ENCODE measurements around the gene PRELP.

DNA sequence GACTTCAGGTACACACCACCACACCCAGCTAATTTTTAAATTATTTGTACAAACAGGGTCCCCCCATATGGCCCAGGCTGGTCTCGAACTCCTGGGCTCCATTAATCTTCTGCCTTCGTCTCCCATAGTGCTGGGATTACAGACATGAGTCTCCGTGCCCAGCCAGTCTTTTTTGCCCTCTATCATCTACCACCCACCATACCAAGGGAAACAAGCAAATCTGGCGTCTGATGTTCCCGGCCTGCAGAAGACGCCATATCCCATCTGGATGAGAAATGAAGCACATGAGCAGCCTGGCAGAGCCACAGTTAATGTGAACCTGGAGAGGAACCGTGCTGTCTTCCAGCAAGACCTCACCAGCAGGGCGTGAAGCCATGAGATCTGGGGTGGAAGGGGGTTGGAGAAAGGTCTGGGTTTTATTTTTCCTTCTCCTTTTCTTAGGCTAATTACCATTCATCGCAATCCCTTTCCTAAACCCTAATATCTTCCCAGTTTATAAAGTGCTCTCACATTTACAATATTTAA lies 1.8 kb upstream of the PRELP start:
- TF ChIP-seq, protein P1, sequence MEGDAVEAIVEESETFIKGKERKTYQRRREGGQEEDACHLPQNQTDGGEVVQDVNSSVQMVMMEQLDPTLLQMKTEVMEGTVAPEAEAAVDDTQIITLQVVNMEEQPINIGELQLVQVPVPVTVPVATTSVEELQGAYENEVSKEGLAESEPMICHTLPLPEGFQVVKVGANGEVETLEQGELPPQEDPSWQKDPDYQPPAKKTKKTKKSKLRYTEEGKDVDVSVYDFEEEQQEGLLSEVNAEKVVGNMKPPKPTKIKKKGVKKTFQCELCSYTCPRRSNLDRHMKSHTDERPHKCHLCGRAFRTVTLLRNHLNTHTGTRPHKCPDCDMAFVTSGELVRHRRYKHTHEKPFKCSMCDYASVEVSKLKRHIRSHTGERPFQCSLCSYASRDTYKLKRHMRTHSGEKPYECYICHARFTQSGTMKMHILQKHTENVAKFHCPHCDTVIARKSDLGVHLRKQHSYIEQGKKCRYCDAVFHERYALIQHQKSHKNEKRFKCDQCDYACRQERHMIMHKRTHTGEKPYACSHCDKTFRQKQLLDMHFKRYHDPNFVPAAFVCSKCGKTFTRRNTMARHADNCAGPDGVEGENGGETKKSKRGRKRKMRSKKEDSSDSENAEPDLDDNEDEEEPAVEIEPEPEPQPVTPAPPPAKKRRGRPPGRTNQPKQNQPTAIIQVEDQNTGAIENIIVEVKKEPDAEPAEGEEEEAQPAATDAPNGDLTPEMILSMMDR (IDR thresholded peaks at IDR 0.05), result no peak
- no peak for TF ChIP-seq POLR2A (IDR thresholded peaks at IDR 0.05)
